B cell (primary cell): ENCODE measurements around the gene TTC39C. TPM values are rescaled to one million over a fixed set of nuclear protein-coding genes. Genes with fewer than 3 reads are reported as not detected.
"Not testable (repeated sequence)": the region's sequence is repeated elsewhere in the genome, so short reads cannot be mapped to it uniquely, and the experiment has no call there.

Experiments used
- ATAC-seq: fragments of 200-7000 bp; cut with Tn5 transposase; one replicate; pipeline ENCODE4 v1.10.0; 2021; ENCODE audit warnings: low read depth, mild to moderate bottlenecking, moderate number of reproducible peaks, moderate library complexity
- CTCF ChIA-PET: fragments of 350-600 bp; sonication (Branson Sonifier 250); formaldehyde crosslinking; loops from one replicate; lab custom pipeline; 2021; ENCODE audit warnings: antibody characterized with exemption, inconsistent platforms; lab: Charles Lee
- POLR2A ChIA-PET: fragments of 350-600 bp; sonication (Branson Sonifier 250); formaldehyde crosslinking; loops from one replicate; lab custom pipeline; 2021; ENCODE audit warnings: antibody characterized with exemption; lab: Charles Lee
- DNase-seq: peaks from one replicate; pipeline ENCODE4 v3.0.0; 2013
- H2AFZ ChIP-seq: 2 replicates; pipeline ENCODE4 v1.6.1; 2012; ENCODE audit warnings: mild to moderate bottlenecking, low read depth, low read length; ENCODE audit not compliant: insufficient read depth, poor library complexity, severe bottlenecking
- H3K27ac ChIP-seq, 2 donors: 1 replicate in 1 of 2; 2 replicates in 1 of 2; pipeline ENCODE4 v1.5.1; 2012 to 2013; ENCODE audit warnings: low read length in 2 of 2, mild to moderate bottlenecking in 2 of 2, moderate library complexity in 1 of 2
- H3K27me3 ChIP-seq, 4 experiments: fragments of 200-600 bp in 1 of 4; sonication (generic) in 1 of 4; replicated peaks in 1 of 4; 1 replicate in 2 of 4; 2 replicates in 2 of 4; pipeline versions ENCODE4 v1.6.1 to v1.7.0; 2013 to 2016; ENCODE audit warnings: low read length in 3 of 4, mild to moderate bottlenecking in 2 of 4, mixed read lengths in 1 of 4, moderate library complexity in 1 of 4; ENCODE audit not compliant: insufficient read depth in 4 of 4, control insufficient read depth in 3 of 4; ENCODE audit errors: control extremely low read depth in 1 of 4
- H3K36me3 ChIP-seq, 2 experiments: replicated peaks in 1 of 2; 1 replicate in 1 of 2; 2 replicates in 1 of 2; pipeline versions ENCODE4 v1.6.1 to v1.7.1; 2013; ENCODE audit warnings: low read length in 1 of 2; ENCODE audit not compliant: insufficient read depth in 2 of 2, control insufficient read depth in 1 of 2; ENCODE audit errors: control extremely low read depth in 1 of 2, extremely low read depth in 1 of 2
- H3K4me1 ChIP-seq, 2 donors: fragments of 200-600 bp in 1 of 2; sonication (generic) in 1 of 2; 1 replicate in 1 of 2; 2 replicates in 1 of 2; pipeline versions ENCODE4 v1.5.1 to v1.6.1; 2013 to 2017; ENCODE audit warnings: low read length in 2 of 2; ENCODE audit not compliant: control insufficient read depth in 2 of 2, insufficient read depth in 2 of 2
- H3K4me2 ChIP-seq: replicated peaks from 2 replicates; pipeline ENCODE3; 2012; ENCODE audit warnings: mild to moderate bottlenecking, low read depth, low read length; ENCODE audit not compliant: poor library complexity, severe bottlenecking
- H3K4me3 ChIP-seq, 5 experiments: fragments of 200-600 bp in 1 of 5; sonication (generic) in 1 of 5; 1 replicate in 3 of 5; 2 replicates in 2 of 5; pipeline versions ENCODE4 v1.5.1 to v1.7.0; 2011 to 2016; ENCODE audit warnings: low read length in 4 of 5, mild to moderate bottlenecking in 4 of 5, low read depth in 2 of 5, control low read depth in 1 of 5, moderate library complexity in 1 of 5; ENCODE audit not compliant: insufficient read depth in 1 of 5; ENCODE audit errors: control extremely low read depth in 1 of 5, extremely low read depth in 1 of 5
- H3K79me2 ChIP-seq: fragments of 200-600 bp; sonication (generic); one replicate; pipeline ENCODE4 v1.6.0; 2016; ENCODE audit warnings: low read length; ENCODE audit not compliant: control insufficient read depth, insufficient read depth
- H3K9ac ChIP-seq: fragments of 200-600 bp; sonication (generic); 2 replicates; pipeline ENCODE4 v1.6.1; 2017; ENCODE audit warnings: mild to moderate bottlenecking, low read length, moderate library complexity
- H3K9me3 ChIP-seq, 3 donors: one replicate each; pipeline versions ENCODE4 v1.6.1 to v1.7.1; 2013; ENCODE audit warnings: low read length in 2 of 3; ENCODE audit not compliant: control insufficient read depth in 2 of 3, insufficient read depth in 1 of 3; ENCODE audit errors: control extremely low read depth in 1 of 3
- H4K20me1 ChIP-seq: 2 replicates; pipeline ENCODE4 v1.6.0; 2012; ENCODE audit warnings: mild to moderate bottlenecking, low read length; ENCODE audit not compliant: insufficient read depth, control insufficient read depth, poor library complexity, severe bottlenecking
- H3K27ac Mint-ChIP-seq: one replicate; pipeline ENCODE4 v1.8.0; 2021; ENCODE audit warnings: mixed read lengths
- H3K27me3 Mint-ChIP-seq: one replicate; pipeline ENCODE4 v1.8.0; 2021; ENCODE audit warnings: mixed read lengths
- H3K4me1 Mint-ChIP-seq: one replicate; pipeline ENCODE4 v1.8.0; 2021; ENCODE audit warnings: mixed read lengths
- H3K4me3 Mint-ChIP-seq: one replicate; pipeline ENCODE4 v1.8.0; 2021; ENCODE audit warnings: mixed read lengths
- H3K9me3 Mint-ChIP-seq: one replicate; pipeline ENCODE4 v1.8.0; 2022; ENCODE audit warnings: mixed read lengths; ENCODE audit not compliant: insufficient read depth
- EZH2 ChIP-seq: IDR thresholded peaks from 2 replicates; pipeline ENCODE4 v1.6.1; 2012; ENCODE audit warnings: borderline replicate concordance, low read depth, mild to moderate bottlenecking, moderate library complexity, low read length; ENCODE audit not compliant: insufficient read depth, poor library complexity, severe bottlenecking
- WGBS: methylation state at CpG from one replicate; pipeline ENCODE4 v1.1.5; 2013; ENCODE audit warnings: missing lambda C conversion rate; ENCODE audit not compliant: insufficient coverage; 5-methylcytosine and 5-hydroxymethylcytosine counted together
- intact Hi-C: fragments of 100-400 bp; cut with micrococcal nuclease; formaldehyde crosslinking; loops from one replicate; pipeline ENCODE4 v1.10.0; 2022
- polyA plus RNA-seq: library from polyadenylated mRNA; depleted of rRNA; stranded (reverse); fragments of >200 nt; gene quantifications from 2 replicates; pipeline ENCODE4 v1.2.3, GENCODE V29; 2012
- total RNA-seq, 2 donors: library from RNA; stranded (reverse); fragments of 120-200 nt in 1 of 2; gene quantifications; 1 replicate in 1 of 2; 2 replicates in 1 of 2; pipeline versions ENCODE4 v1.2.3 to v1.2.4, GENCODE V29; 2013 to 2022
- TF ChIP-seq, protein P1 (sequence below): fragments of 200-600 bp; IDR thresholded peaks from one replicate; pipeline ENCODE4 v1.8.0; 2022; ENCODE audit warnings: antibody characterized with exemption, mild to moderate bottlenecking

Gene TTC39C
- total and polyA plus RNA-seq, 2 donors (not counting 1 experiment from before 2014, with no cell fraction given) = 22.3 to 44.3 TPM

DNA sequence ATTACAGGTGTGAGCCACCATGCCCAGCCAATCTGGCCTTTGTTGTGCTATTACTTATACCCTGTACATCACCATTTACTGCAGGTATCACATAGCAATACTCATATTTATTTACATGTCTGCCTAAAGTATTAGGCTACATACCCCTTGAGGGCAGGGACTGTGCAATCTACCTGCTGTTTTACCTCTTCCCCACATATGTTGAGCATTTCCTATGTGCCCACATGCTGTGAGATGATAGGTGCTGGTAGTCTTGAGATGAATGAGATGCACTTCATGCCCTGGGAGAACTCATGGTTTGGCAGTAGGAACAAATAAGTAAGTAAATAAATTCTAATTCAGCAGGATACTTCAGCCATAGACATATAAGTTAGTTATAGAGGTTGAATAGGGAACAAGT lies 59.2 kb downstream of the TTC39C start:
- peaks cover 12% of the 10 kb centered on the region for H3K4me1 Mint-ChIP-seq
- Histone ChIP-seq H3K79me2 (peaks cover 11% of the 10 kb centered on the region), H3K4me2 (no peak overlapping the region), H2AFZ (no peak overlapping the region), H3K4me1 (peaks cover 0 to 3% of the 10 kb centered on the region in 2 donors), H3K9ac (no peak overlapping the region), H3K27ac (no peak overlapping the region), H3K27me3 (no peaks in the 10 kb centered on the region), H4K20me1 (peaks cover 13% of the 10 kb centered on the region), H3K36me3 (peaks cover 0 to 11% of the 10 kb centered on the region in 2 experiments), H3K9me3 (no peaks in the 10 kb centered on the region), H3K4me3 (no peak overlapping the region)
- ChIA-PET CTCF (no interaction called here), POLR2A (no interaction called here)
- H3K4me3 Mint-ChIP-seq = no peak overlapping the region
- DNase-seq = no peak
- H3K27ac Mint-ChIP-seq = no peak overlapping the region
- no peak for ATAC-seq
- no peaks in the 10 kb centered on the region for H3K27me3 Mint-ChIP-seq
- intact Hi-C loops = no loop called here
- TF ChIP-seq, protein P1, sequence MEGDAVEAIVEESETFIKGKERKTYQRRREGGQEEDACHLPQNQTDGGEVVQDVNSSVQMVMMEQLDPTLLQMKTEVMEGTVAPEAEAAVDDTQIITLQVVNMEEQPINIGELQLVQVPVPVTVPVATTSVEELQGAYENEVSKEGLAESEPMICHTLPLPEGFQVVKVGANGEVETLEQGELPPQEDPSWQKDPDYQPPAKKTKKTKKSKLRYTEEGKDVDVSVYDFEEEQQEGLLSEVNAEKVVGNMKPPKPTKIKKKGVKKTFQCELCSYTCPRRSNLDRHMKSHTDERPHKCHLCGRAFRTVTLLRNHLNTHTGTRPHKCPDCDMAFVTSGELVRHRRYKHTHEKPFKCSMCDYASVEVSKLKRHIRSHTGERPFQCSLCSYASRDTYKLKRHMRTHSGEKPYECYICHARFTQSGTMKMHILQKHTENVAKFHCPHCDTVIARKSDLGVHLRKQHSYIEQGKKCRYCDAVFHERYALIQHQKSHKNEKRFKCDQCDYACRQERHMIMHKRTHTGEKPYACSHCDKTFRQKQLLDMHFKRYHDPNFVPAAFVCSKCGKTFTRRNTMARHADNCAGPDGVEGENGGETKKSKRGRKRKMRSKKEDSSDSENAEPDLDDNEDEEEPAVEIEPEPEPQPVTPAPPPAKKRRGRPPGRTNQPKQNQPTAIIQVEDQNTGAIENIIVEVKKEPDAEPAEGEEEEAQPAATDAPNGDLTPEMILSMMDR = no peak
- TF ChIP-seq EZH2 = no peak
- no peaks in the 10 kb centered on the region for H3K9me3 Mint-ChIP-seq

DNA sequence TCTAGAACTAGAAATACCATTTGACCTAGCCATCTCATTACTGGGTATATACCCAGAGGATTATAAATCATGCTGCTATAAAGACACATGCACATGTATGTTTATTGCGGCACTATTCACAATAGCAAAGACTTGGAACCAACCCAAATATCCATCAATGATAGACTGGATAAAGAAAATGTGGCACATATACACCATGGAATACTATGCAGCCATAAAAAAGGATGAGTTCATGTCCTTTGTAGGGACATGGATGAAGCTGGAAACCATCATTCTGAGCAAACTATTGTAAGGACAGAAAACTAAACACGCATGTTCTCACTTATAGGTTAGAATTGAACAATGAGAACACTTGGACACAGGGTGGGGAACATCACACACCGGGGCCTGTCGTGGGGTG lies 60.2 kb downstream of the TTC39C start:
- CTCF ChIA-PET, H3K9me3 Mint-ChIP-seq, H3K4me3 Mint-ChIP-seq, H3K27ac ChIP-seq, H3K27me3 Mint-ChIP-seq, H3K9me3 ChIP-seq, H3K4me1 Mint-ChIP-seq, ATAC-seq, POLR2A ChIA-PET, H3K27ac Mint-ChIP-seq, H3K4me3 ChIP-seq, DNase-seq, H3K4me2 ChIP-seq, H3K4me1 ChIP-seq, H2AFZ ChIP-seq, H3K27me3 ChIP-seq, intact Hi-C loops, H3K9ac ChIP-seq: not testable (repeated sequence)
- peaks cover 14% of the 10 kb centered on the region for H3K79me2 ChIP-seq
- H3K36me3 ChIP-seq = peaks cover 0 to 11% of the 10 kb centered on the region in 2 experiments
- H4K20me1 ChIP-seq = peaks cover 13% of the 10 kb centered on the region
- WGBS = no CpG with 5 or more reads among the region's 4 CpGs
